CD4-positive, alpha-beta T cell treated with Interleukin-17A for 1 hour (primary cell): Measurements from ENCODE around the gene AP1B1.

Experiments
- DNase-seq: peaks from one replicate; pipeline ENCODE4 v3.0.0-alpha.2; 2020

AP1B1 gene

GRCh38 chr22:29330291-29330690 lies 58.1 kb downstream of the AP1B1 start:
- no peak for DNase-seq

- DNase-seq, result no peak
Measured at GRCh38 chr22:29329581-29329980, 58.8 kb downstream of the AP1B1 start.

GRCh38 chr22:29328566-29329500 lies 59.5 kb downstream of the AP1B1 start:
- DNase-seq, result no peak

GRCh38 chr22:29328055-29328454 lies 60.3 kb downstream of the AP1B1 start:
- no peak for DNase-seq

- no peak for DNase-seq
Measured at GRCh38 chr22:29327089-29327764, 61.1 kb downstream of the AP1B1 start.

- no peak for DNase-seq
Measured at GRCh38 chr22:29326481-29326880, 61.9 kb downstream of the AP1B1 start.

GRCh38 chr22:29325785-29326315 lies 62.5 kb downstream of the AP1B1 start:
- no peak for DNase-seq

GRCh38 chr22:29325356-29325755 lies 63.0 kb downstream of the AP1B1 start:
- no peak for DNase-seq

GRCh38 chr22:29323641-29324040 lies 64.7 kb downstream of the AP1B1 start:
- DNase-seq, result no peak

GRCh38 chr22:29320546-29320945 lies 67.8 kb downstream of the AP1B1 start:
- no peak for DNase-seq

- DNase-seq, result no peak
Measured at GRCh38 chr22:29319072-29319471, 69.3 kb downstream of the AP1B1 start.

GRCh38 chr22:29317827-29318454 lies 70.4 kb downstream of the AP1B1 start:
- DNase-seq, result no peak

GRCh38 chr22:29316141-29316828 lies 72.1 kb downstream of the AP1B1 start:
- DNase-seq, result no peak

- DNase-seq, result no peak
Measured at GRCh38 chr22:29315286-29316140, 72.9 kb downstream of the AP1B1 start, which contains the start of gene RASL10A. Gene RASL10A (minus strand): TSS chr22:29315697. CDS start chr22:29315246, 451 bp downstream.

GRCh38 chr22:29314537-29315285 lies 73.7 kb downstream of the AP1B1 start:
- no peak for DNase-seq

- no peak for DNase-seq
Measured at GRCh38 chr22:29313576-29314466, 74.5 kb downstream of the AP1B1 start.

GRCh38 chr22:29313126-29313575 lies 75.2 kb downstream of the AP1B1 start:
- DNase-seq, result peak; percentile 19

GRCh38 chr22:29312218-29313125 lies 75.9 kb downstream of the AP1B1 start:
- no peak for DNase-seq
